ENCODE measurements around the gene SCO2. TPM values are rescaled to one million over a fixed set of nuclear protein-coding genes. Genes with fewer than 3 reads are reported as not detected.
A peak's percentile ranks its signal among the peaks of the same experiment; 100 is the strongest.
"Not testable (repeated sequence)": the region's sequence is repeated elsewhere in the genome, so short reads cannot be mapped to it uniquely, and the experiment has no call there.

Gene SCO2
- total RNA-seq, 4 donors from 2014 or later = 3.5 to 3.9 TPM; not detected in 2

- Histone ChIP-seq H3K36me3 (no peaks in the 10 kb centered on the region), H3K4me1 (peaks cover 0 to 4% of the 10 kb centered on the region in 2 donors), H3K27me3 (peaks cover 0 to 8% of the 10 kb centered on the region in 2 donors), H3K9me3 (no peaks in the 10 kb centered on the region), H3K4me3 (no peak overlapping the region), H3K27ac (no peak overlapping the region)
- DNase-seq = no peak
- intact Hi-C loops (cut with DNase I; ENCODE audit: low total_unique reads) = no loop called here
- TF ChIP-seq POLR2A (IDR thresholded peaks at IDR 0.05) = no peak
- no peak for TF ChIP-seq CTCF (IDR thresholded peaks at IDR 0.05)
Observed at GRCh38 chr22:50542416-50542927, 17.1 kb upstream of the SCO2 start.

- H3K36me3 ChIP-seq; DNase-seq; H3K9me3 ChIP-seq; H3K27ac ChIP-seq; intact Hi-C loops (cut with DNase I; ENCODE audit: low total_unique reads); H3K27me3 ChIP-seq; H3K4me1 ChIP-seq; H3K4me3 ChIP-seq: not testable (repeated sequence)
Observed at GRCh38 chr22:50541667-50542026, 16.2 kb upstream of the SCO2 start.

- TF ChIP-seq CTCF (IDR thresholded peaks at IDR 0.05) (no peak), POLR2A (IDR thresholded peaks at IDR 0.05) (no peak)
- intact Hi-C loops (cut with DNase I; ENCODE audit: low total_unique reads) = no loop called here
- Histone ChIP-seq H3K4me1 (no peaks in the 10 kb centered on the region), H3K4me3 (no peak overlapping the region), H3K27ac (peak overlapping the region in 1 of 2 donors; percentile 93), H3K9me3 (no peaks in the 10 kb centered on the region), H3K27me3 (no peaks in the 10 kb centered on the region), H3K36me3 (no peaks in the 10 kb centered on the region)
- no peak for DNase-seq
Observed at GRCh38 chr22:50540381-50540780, 15.0 kb upstream of the SCO2 start.

GRCh38 chr22:50537765-50538164 is 12.4 kb upstream of the SCO2 start:
- Histone ChIP-seq H3K36me3 (no peaks in the 10 kb centered on the region), H3K4me1 (no peaks in the 10 kb centered on the region), H3K27me3 (peaks cover under 1 to 2% of the 10 kb centered on the region in 2 donors), H3K9me3 (no peaks in the 10 kb centered on the region), H3K4me3 (no peak overlapping the region), H3K27ac (no peak overlapping the region)
- intact Hi-C loops (cut with DNase I; ENCODE audit: low total_unique reads) = no loop called here
- DNase-seq = no peak
- TF ChIP-seq POLR2A (IDR thresholded peaks at IDR 0.05) = no peak
- TF ChIP-seq CTCF (IDR thresholded peaks at IDR 0.05) = no peak

- Histone ChIP-seq H3K27ac (no peak overlapping the region), H3K27me3 (peaks cover 4 to 8% of the 10 kb centered on the region in 2 donors), H3K4me1 (peaks cover 0 to 2% of the 10 kb centered on the region in 2 donors), H3K36me3 (no peaks in the 10 kb centered on the region), H3K4me3 (no peak overlapping the region), H3K9me3 (no peaks in the 10 kb centered on the region)
- intact Hi-C loops (cut with DNase I; ENCODE audit: low total_unique reads) = no loop called here
- no peak for DNase-seq
- TF ChIP-seq POLR2A (IDR thresholded peaks at IDR 0.05) = no peak
Observed at GRCh38 chr22:50536226-50536625, 10.8 kb upstream of the SCO2 start.

- Histone ChIP-seq H3K4me3 (no peak overlapping the region), H3K4me1 (peaks cover 0 to 11% of the 10 kb centered on the region in 2 donors), H3K9me3 (no peaks in the 10 kb centered on the region), H3K27ac (no peak overlapping the region), H3K36me3 (no peaks in the 10 kb centered on the region), H3K27me3 (peaks cover 4 to 18% of the 10 kb centered on the region in 2 donors)
- no peak for DNase-seq
- intact Hi-C loops (cut with DNase I; ENCODE audit: low total_unique reads) = no loop called here
- no peak for TF ChIP-seq CTCF (IDR thresholded peaks at IDR 0.05)
- no peak for TF ChIP-seq POLR2A (IDR thresholded peaks at IDR 0.05)
Observed at GRCh38 chr22:50535113-50535512, 9.7 kb upstream of the SCO2 start.

GRCh38 chr22:50533856-50534711 is 8.7 kb upstream of the SCO2 start:
- H3K9me3 ChIP-seq; intact Hi-C loops (cut with DNase I; ENCODE audit: low total_unique reads); H3K36me3 ChIP-seq; DNase-seq; H3K4me3 ChIP-seq; H3K27ac ChIP-seq: not testable (repeated sequence)
- Histone ChIP-seq H3K27me3 (peaks cover 4 to 24% of the 10 kb centered on the region in 2 donors), H3K4me1 (peaks cover 0 to 11% of the 10 kb centered on the region in 2 donors)
